Nucleus accumbens (tissue), 56 donors: Measurements from ENCODE around the gene HEY2.
A peak's percentile ranks its signal among the peaks of the same experiment; 100 is the strongest.
"Not testable (repeated sequence)": the region's sequence is repeated elsewhere in the genome, so short reads cannot be mapped to it uniquely, and the experiment has no call there.

ENCODE experiments used
- DNase-seq, 56 donors: peaks; one replicate each; lab custom pipeline; 2025; lab: John Stamatoyannopoulos, UW

HEY2 gene

DNA sequence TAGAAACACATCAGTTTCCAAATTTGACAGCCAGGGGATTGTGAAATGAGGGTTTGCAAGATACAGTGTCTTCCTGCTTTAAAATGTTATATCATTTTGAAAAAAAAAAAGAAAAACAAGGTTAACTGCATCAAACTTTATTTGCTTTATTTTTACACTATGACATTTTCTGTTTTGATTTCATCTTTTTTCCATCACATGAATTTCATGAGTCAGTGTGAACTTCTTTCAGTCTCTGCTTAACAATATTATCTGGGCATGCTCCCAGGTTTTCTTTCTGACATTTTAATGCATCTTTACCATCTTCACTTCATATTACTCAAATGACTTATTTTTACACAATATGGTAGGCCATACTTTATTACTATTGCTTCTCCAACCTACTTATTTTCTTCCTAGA is 43.2 kb downstream of the HEY2 start:
- no peak for DNase-seq

DNA sequence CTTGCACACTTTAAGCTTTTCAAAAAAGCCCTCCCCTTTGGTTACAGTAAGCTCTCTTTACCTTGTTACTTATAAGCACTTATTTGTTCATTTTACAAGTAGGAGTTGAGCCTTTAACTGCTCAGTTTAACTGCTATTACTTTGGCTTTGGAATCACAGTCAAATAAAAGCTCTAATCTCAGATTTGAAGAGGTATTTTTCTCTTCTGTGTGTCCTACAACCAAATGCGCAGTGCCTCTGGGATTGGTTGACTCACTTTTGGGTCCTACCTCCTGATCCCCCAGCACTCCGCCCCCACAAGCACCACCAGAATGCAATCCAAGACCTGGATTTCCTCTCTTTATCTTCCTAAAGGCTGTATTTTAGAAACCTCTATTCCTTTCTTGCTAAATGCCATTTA is 43.8 kb downstream of the HEY2 start:
- DNase-seq = peak in 3 of 56 donors; percentile 7 to 15 (median 8)

DNA sequence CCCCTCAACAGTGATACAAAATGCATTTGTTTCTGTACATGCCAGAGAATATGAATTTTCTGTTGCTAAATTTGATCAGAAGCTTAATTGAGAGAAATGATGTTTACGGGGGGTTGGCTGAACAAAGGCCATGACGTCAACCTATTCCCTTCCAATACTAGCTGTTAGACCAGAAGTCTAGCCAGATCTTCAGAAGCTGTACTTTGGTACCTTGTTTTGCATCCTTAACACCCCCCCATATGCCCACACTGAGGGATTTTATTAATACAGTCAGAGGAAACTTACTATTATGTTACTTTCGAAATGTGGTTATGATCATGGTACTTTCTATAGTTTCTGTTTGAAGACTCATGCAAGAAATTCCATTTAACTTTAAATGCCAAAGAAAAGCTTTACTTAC is 44.4 kb downstream of the HEY2 start:
- no peak for DNase-seq

DNA sequence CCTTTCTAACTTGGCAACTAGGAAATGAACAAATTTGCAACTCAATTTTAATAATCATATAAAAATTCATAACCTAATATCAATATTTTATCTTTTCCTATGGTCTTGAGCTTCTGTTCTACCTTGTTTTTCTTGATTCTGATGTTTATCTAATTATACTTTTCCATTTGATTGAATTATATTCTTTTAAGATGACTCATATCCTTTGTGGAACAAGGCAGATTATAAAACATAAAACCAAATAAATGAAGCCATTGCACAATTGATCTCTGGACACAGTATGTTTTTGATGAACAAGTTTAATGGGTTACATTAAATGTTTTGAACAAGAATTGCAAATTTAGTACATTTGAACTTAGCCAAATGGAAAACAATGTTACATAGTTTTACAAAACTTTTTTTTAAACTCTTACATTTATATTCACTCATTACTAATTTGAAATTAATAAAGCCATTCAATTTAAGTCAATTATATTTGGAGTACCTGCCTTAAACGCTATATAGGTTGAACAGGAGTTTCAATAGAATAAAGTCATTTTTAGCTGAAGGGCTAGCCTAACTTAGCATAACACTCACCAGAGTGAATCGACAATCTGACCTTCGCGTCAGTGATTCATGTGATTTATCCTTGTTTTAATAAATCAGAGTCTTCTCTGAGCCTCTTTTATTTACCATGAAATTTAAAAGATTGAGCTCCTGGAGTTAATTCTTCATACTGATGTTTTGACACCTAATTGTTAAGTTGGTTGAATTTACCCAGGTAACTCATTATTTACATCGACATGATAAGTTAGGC is 45.1 kb downstream of the HEY2 start:
- no peak for DNase-seq

DNA sequence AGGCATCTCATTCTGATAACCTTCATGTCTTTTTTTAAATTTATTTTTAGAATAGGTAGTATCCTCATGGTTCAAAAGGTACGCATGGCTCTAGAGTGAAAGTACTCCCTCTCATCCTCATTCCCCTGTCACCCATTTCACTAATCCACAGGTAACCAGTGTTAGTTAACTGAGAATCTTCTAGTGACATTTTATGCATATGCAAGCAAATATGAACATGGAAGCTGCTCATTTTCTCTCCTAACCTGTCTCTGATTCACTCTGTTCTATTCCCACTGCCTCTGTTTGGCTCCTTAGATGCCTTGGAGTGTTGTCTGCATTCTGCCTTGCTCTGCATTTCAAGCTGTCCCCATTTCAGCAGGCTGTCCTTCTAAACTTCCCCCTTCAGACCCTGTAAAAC is 45.9 kb downstream of the HEY2 start:
- DNase-seq = no peak

DNA sequence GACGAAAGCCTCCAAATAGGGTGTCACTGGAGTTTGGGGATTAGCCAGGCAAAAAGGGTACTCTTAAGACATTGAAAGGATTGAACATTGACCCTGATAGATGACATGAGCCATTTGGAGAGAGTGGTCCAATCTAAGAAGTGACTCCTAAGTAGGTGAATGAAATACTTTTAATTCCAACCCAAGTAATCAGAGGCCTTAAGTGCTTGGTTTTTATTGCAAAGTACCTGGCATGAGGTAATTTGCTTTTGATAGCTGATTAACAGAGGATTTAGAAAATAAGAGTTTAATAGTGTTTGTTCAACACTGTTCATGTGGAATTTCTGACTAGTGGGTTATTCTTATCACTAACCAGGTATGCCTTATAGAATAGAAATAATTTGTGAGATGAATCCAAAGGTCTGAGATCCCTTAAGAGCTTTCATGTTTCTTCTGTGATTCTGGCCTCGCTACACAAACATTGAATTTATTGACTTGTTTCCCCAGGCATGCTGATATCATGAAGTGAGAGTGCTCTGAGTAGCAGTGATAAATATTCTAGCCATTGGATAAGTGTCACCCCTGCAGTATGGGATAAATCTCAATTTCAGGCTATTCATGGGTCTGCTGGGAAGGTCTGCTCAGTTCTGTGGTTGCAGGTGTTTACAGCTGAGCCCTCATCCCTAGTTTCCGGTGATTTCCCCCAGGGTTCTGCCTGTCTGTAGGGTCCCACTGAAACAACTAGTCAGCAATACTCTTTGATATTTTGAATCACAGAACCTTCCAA is 47.9 kb downstream of the HEY2 start:
- no peak for DNase-seq

DNA sequence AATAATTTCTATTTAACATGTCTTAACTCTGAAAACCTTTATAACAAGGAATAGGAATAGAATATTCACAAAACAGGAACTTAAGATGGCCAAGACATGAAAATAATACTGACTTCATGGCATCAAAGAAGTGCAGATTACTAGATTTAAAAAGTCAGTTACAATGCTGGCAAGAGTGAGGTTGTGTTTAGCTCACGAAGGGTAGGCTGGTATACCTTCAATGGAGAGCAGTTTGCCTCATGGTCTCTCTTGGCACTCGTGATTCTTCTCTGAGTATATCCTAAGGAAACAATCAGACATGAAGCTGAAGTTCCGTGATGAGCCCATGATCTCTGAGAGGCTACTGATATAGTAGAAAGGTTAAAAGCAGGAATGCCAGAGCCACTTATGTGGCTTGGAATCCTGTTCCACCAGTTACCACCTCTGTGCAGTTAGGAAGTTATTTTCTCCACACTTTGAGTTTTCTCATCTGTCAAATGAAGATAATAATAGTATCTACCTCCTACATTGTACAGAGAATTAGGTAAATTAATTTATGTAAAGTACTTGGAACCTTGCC is 48.5 kb downstream of the HEY2 start:
- DNase-seq = no peak

DNA sequence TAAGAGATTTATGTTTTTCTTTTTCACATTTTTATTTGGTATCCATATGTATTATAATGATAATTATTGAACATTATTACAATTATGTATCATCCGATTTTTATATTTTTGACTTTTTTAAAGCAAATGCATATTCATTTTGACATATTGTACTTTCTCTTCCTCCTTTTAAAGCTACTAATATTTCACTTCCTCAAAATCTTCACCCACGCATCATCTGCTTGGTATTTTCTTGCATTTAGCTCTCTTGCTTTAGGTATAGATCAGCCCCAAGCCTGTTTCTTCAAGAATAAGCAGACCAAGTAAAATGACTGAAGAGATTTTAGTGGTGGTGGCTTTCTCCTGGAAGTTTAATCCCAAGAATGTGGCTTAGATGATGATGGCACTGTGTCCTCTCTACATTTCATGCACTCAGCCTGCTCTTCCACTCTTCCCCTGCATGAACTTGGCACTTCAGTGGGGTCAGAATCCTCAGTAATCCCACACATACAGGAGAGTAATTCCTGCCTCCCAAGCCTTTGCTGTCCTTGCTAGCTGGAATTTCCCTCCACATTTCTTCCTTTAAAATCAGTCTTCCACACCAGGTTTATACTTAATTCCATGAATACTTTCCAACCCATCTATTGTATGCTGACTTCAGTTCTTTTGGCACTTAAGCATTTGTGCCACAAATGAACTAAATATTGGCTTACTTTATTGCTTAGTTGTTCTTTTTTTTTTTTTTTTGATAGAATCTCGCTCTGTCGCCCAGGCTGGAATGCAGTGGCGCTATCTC is 49.5 kb downstream of the HEY2 start:
- no peak for DNase-seq

DNA sequence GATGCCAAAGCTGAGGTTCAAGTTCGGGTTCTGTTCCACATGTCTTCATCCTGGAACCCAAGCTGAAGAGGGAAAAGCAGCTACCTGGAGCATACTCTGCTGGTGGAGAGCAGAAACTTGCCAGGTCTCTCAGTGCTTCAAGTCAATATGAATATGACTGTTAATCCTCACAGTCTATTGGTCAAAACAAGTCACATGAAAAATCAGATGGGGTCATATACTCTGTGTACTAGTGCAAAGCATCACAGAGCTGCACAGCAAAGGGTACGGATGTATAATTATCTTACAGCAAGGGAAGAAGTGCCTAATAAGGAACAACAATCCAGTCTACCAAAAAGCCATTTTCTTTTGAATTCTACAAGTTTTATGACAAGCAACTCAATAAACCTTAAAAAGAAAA is 53.0 kb downstream of the HEY2 start:
- DNase-seq = no peak

DNA sequence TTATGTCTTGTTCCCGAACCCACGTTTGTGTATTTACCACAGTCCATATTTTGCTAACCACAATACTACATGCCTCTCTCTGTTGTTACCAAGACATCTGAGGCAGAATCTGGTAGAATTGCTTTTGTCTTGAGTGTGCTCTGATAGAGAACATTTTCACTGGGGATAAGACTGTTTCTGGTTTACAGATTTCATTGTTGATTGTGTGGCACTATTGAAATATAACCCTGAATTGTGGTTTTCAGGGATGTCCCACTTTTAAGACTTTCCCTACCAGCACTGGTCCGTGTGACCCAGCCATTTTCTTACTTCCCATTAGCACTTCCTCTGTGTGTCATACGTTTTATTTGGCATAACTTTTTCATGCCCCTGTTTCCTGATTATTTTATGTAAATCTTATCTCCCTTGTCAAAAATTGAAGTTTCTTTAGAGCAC is 53.5 kb downstream of the HEY2 start:
- no peak for DNase-seq

DNA sequence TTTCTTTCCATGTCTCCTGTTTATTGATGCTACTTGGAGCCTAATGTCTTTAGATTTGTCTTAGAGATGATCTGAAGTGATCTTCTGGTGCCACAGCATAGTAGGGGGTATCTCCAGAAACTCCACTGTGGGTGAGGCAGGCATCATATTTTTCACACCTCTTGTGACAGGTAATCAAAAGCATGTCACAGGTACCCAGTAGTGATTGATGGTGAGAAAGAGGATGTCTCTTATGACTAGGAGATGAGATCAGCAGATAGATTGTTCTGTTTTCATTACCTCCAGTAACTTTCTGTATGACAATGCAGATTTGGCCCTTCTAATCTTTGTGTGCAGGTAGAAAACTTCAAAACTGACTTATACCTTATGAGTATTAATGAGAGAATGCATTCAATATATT is 54.8 kb downstream of the HEY2 start:
- DNase-seq = no peak

DNA sequence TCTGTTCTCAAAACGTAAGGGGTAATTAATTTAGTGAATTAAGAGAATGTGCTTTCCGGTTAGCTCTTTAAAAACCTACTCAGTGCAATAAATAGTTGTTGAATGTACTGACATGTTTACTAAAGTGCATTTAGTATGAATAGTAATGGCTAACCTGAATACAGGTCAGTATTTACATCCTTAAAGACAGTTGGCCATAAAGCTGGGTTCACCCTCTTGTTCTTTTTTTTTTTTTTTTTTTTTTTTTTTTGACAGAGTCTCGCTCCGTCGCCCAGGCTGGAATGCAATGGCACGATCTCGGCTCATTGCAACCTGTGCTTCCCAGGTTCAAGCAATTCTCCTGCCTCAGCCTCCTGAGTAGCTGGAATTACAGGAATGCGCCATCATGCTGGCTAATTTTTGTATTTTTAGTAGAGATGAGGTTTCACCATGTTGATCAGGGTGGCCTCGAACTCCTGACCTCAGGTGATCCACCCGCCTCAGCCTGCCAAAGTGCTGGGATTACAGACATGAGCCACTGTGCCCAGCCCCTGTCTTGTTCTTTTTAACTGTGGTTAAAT is 55.5 kb downstream of the HEY2 start:
- DNase-seq = not testable (repeated sequence)

DNA sequence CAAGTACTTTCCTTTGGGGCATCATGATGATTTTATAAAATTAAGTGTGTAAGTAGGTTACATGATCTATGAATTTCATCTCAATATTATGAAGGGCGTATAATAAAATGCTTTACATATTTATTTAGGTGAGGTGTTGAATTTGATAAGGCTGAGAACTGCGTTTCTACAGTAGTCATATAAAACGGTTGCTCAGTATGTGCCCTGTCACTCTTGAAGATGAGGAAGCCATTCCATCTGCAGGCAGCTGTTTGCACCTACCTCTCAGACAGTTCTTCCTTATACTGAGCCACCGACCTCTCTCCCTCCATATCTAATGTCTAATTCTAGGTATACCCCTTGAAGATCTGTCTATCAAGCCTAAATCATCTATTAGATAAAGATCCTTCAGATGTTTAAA is 57.4 kb downstream of the HEY2 start:
- DNase-seq = no peak

DNA sequence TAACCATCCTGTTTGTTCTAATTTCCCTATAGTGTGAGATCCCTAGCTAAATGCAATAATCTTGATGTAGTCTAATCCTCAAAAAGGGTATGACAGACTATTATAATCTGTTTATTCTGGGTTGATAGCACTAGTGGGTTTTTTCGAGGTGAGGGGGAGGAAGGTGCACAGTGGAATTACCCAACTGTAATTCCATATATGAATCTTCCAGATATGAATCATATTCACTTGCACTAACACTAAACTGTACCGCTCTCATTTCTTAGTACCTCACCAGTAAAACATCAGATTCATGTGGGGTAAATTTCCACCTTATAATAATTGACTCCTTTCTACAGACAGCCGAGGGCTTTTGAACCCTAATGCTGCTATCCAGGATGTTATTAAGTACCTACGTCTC is 57.9 kb downstream of the HEY2 start:
- DNase-seq = no peak

DNA sequence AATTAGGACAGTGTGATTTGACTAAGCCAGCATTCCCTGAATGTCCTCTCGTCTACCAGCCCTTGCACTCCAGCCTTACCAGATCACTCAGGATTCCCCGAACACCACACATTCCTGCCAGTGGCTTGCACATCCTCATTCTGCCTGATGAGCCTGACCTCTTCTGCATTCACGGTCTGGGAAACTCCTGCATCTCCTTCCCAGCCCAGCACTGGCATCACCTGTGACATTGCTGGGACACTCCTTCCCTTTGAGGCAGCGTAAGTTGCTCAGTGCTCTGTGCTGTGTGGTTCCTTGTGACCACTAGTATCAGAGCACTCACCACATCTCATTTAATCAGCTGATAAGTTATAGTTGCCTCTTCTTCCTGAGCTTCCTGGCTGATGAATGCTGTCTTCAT is 58.6 kb downstream of the HEY2 start:
- no peak for DNase-seq

DNA sequence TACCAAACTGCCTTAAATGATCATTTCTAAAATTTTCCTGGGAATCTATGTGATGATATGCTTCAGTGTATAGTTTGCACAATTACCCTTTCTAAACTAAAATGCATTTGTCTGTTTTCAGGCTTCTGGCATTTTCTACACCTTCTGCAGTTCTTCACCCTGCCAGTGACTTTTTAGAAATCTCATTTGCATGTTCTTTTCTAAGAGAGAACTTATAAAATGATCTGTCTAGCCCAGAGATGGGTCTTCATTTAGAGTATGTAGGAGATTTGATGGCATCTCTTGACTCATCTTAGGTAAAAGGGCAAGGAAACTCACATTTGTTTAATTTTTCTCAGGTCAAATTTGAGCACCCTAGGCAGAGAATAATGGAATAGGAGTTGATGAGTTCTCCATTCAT is 59.2 kb downstream of the HEY2 start:
- DNase-seq = no peak

DNA sequence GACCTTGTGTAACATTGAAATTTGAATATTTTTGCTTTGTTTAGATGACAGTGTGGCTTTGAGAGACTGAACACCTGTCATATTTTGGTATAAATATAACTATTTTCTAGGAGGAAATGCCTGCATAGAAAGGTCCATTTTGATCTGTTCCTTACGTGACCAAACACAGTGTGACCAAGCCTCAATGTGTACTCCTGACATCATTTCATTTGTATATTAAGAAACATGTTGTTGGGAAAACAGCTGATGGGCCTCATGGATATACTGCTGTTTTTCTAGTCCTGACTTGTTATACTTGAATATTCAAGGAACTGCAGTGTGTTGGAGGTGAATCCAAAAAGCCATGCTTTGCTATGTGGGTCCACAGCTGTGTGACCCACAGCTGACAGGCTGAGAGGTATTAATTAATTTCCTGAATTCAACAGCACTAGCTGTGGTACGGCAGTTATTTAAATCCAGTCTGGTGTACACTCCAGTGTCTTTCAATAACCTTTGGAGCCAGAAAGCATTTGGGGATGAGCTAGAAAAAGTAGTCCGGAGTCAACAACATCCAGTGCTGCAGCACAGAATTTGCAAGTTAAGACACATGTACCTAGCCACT is 60.2 kb downstream of the HEY2 start:
- DNase-seq = no peak

DNA sequence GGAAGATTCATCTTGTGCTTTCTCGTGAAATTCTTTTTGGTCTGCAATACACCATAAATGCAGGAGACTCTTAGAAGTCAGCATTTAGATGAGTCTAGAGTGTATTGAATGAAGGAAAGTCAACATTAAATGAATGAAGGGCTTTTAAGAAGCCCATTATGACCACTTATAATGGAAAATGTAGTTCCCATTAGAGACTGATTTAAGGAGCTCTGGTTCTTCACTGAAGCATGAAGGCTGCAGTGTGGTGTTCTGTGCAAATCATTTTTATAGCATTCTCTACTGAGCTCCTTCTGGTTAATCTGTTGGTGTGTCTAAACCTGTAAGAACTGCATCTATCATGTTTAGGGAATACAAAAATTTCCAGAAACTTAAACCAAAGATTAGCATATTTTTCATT is 61.0 kb downstream of the HEY2 start:
- DNase-seq = no peak
